GM23248 (cell line): ENCODE data around the gene VWA5B1. TPM values are rescaled to one million over a fixed set of nuclear protein-coding genes. Genes with fewer than 3 reads are reported as not detected.

Experiments used
- DNase-seq: peaks from one replicate; pipeline ENCODE4 v3.0.0-alpha.2; 2015
- H2AFZ ChIP-seq: fragments of 200-600 bp; sonication (generic); 2 replicates; pipeline ENCODE4 v1.6.1; 2016; ENCODE audit warnings: antibody characterized with exemption
- H3F3A ChIP-seq: fragments of 200-600 bp; sonication (generic); 2 replicates; pipeline ENCODE4 v1.6.1; 2016; ENCODE audit warnings: mild to moderate bottlenecking, antibody characterized with exemption, mixed run types; ENCODE audit not compliant: insufficient read depth
- H3K27ac ChIP-seq: fragments of 200-600 bp; sonication (generic); 2 replicates; pipeline ENCODE4 v1.5.1; 2016; ENCODE audit warnings: mild to moderate bottlenecking
- H3K27me3 ChIP-seq: fragments of 200-600 bp; sonication (generic); replicated peaks from 2 replicates; pipeline ENCODE4 v1.6.1; 2016; ENCODE audit warnings: mild to moderate bottlenecking; ENCODE audit not compliant: insufficient read depth
- H3K36me3 ChIP-seq: fragments of 200-600 bp; sonication (generic); 2 replicates; pipeline ENCODE4 v1.6.1; 2016; ENCODE audit warnings: low read depth, mild to moderate bottlenecking
- H3K4me1 ChIP-seq: fragments of 200-600 bp; sonication (generic); 2 replicates; pipeline ENCODE4 v1.6.1; 2016; ENCODE audit warnings: mild to moderate bottlenecking; ENCODE audit not compliant: insufficient read depth
- H3K4me2 ChIP-seq: fragments of 200-600 bp; sonication (generic); one replicate; pipeline ENCODE4 v1.6.1; 2016; ENCODE audit warnings: mild to moderate bottlenecking; ENCODE audit not compliant: unreplicated experiment
- H3K4me3 ChIP-seq: fragments of 200-600 bp; sonication (generic); 2 replicates; pipeline ENCODE4 v1.5.1; 2016; ENCODE audit warnings: mild to moderate bottlenecking
- H3K79me2 ChIP-seq: fragments of 200-600 bp; sonication (generic); 2 replicates; pipeline ENCODE4 v1.6.1; 2016; ENCODE audit warnings: mild to moderate bottlenecking; ENCODE audit not compliant: insufficient read depth
- H3K9ac ChIP-seq: fragments of 200-600 bp; sonication (generic); 2 replicates; pipeline ENCODE4 v1.6.1; 2016; ENCODE audit warnings: mild to moderate bottlenecking
- H3K9me2 ChIP-seq: fragments of 200-600 bp; sonication (generic); 2 replicates; pipeline ENCODE4 v1.6.1; 2016; ENCODE audit warnings: mixed run types, mild to moderate bottlenecking, moderate library complexity; ENCODE audit not compliant: insufficient read depth
- H3K9me3 ChIP-seq: fragments of 200-600 bp; sonication (generic); one replicate; pipeline ENCODE4 v1.6.1; 2017; ENCODE audit warnings: low read depth
- H4K20me1 ChIP-seq: fragments of 200-600 bp; sonication (generic); 2 replicates; pipeline ENCODE4 v1.6.0; 2016; ENCODE audit not compliant: insufficient read depth
- EZH2 ChIP-seq: fragments of 200-600 bp; sonication (generic); IDR thresholded peaks from 2 replicates; pipeline ENCODE4 v1.6.1; 2018; ENCODE audit warnings: antibody characterized with exemption, mild to moderate bottlenecking; ENCODE audit not compliant: insufficient read depth, poor library complexity, severe bottlenecking
- EZH2phosphoT487 ChIP-seq: fragments of 200-600 bp; sonication (generic); IDR thresholded peaks from 2 replicates; pipeline ENCODE4 v1.6.1; 2018; ENCODE audit warnings: antibody characterized with exemption, moderate library complexity, mild to moderate bottlenecking, low read depth; ENCODE audit not compliant: insufficient read depth
- WGBS, 2 experiments: methylation state at CpG; one replicate each; pipeline ENCODE4 v1.1.6; 2015 to 2017; ENCODE audit warnings: low lambda C conversion rate in 2 of 2, low coverage in 1 of 2; ENCODE audit errors: missing lambda C conversion rate in 2 of 2; 5-methylcytosine and 5-hydroxymethylcytosine counted together
- in situ Hi-C: fragments of 300-500 bp; cut with MboI; formaldehyde crosslinking; loops from 2 replicates; pipeline ENCODE4 v1.15.0; 2020
- polyA plus RNA-seq: library from polyadenylated mRNA; unstranded; fragments of >200 nt; fragmentation: Nextera tagmentation; extraction: Ambion mirVana; gene quantifications from 2 replicates; pipeline ENCODE4 v1.2.1, GENCODE V29; 2016
- total RNA-seq: library from RNA; depleted of rRNA; stranded (reverse); fragments of >200 nt; shearing (Covaris generic); gene quantifications from 2 replicates; pipeline ENCODE4 v1.2.3, GENCODE V29; 2014

The VWA5B1 gene
- total and polyA plus RNA-seq, 2 experiments from 2014 or later = not detected

GRCh38 chr1:20348326-20348915, 57.7 kb downstream of the VWA5B1 start:
- in situ Hi-C loops = no loop called here
- no peak overlapping the region for H3K4me2 ChIP-seq

GRCh38 chr1:20349561-20349960, 58.9 kb downstream of the VWA5B1 start:
- DNase-seq = peak; percentile 56
- H3K9me2 ChIP-seq = no peaks in the 10 kb centered on the region
- no peaks in the 10 kb centered on the region for H4K20me1 ChIP-seq
- H3K4me1 ChIP-seq = no peaks in the 10 kb centered on the region
- H3F3A ChIP-seq = no peaks in the 10 kb centered on the region
- peaks cover 15% of the 10 kb centered on the region; the same call in 1 of the 2 replicates for H3K27me3 ChIP-seq
- H3K9ac ChIP-seq = no peak overlapping the region
- TF ChIP-seq EZH2phosphoT487 = no peak
- TF ChIP-seq EZH2 = no peak
- no peak overlapping the region for H2AFZ ChIP-seq
- no peak overlapping the region for H3K27ac ChIP-seq
- no peaks in the 10 kb centered on the region for H3K79me2 ChIP-seq
- no peak overlapping the region for H3K4me2 ChIP-seq
- H3K9me3 ChIP-seq = no peaks in the 10 kb centered on the region
- in situ Hi-C loops = no loop called here
- no peak overlapping the region for H3K4me3 ChIP-seq
- no peaks in the 10 kb centered on the region for H3K36me3 ChIP-seq
- WGBS, 2 experiments = 72 to 76% methylated on average over 5 of the region's 5 CpGs

More at GRCh38 chr1:20348326-20348915, 57.7 kb downstream of the VWA5B1 start:
- no peak for TF ChIP-seq EZH2phosphoT487
- no peak for TF ChIP-seq EZH2
- no peaks in the 10 kb centered on the region for H3K4me1 ChIP-seq
- H3K27ac ChIP-seq = no peak overlapping the region
- no peaks in the 10 kb centered on the region for H3K9me3 ChIP-seq
- H3F3A ChIP-seq = no peaks in the 10 kb centered on the region
- 65 to 73% methylated on average over 12 to 13 of the region's 13 CpGs for WGBS, 2 experiments
- H3K9ac ChIP-seq = no peak overlapping the region
- no peaks in the 10 kb centered on the region for H3K9me2 ChIP-seq
- H3K27me3 ChIP-seq = peaks cover 23% of the 10 kb centered on the region
- no peaks in the 10 kb centered on the region for H3K36me3 ChIP-seq
- H3K79me2 ChIP-seq = no peaks in the 10 kb centered on the region
- H3K4me3 ChIP-seq = no peak overlapping the region
- H2AFZ ChIP-seq = no peak overlapping the region
- DNase-seq = no peak
- no peaks in the 10 kb centered on the region for H4K20me1 ChIP-seq

GRCh38 chr1:20349971-20350370, 59.3 kb downstream of the VWA5B1 start:
- no peak for DNase-seq
- Histone ChIP-seq H3K79me2 (no peaks in the 10 kb centered on the region), H3K27ac (no peak overlapping the region), H3K4me2 (no peak overlapping the region), H2AFZ (no peak overlapping the region), H3K4me1 (no peaks in the 10 kb centered on the region), H4K20me1 (no peaks in the 10 kb centered on the region), H3F3A (no peaks in the 10 kb centered on the region), H3K4me3 (no peak overlapping the region), H3K36me3 (no peaks in the 10 kb centered on the region), H3K9me3 (no peaks in the 10 kb centered on the region), H3K9me2 (no peaks in the 10 kb centered on the region), H3K9ac (no peak overlapping the region), H3K27me3 (peaks cover 11% of the 10 kb centered on the region)
- in situ Hi-C loops = no loop called here
- WGBS, 2 experiments = 51 to 61% methylated on average over 12 of the region's 12 CpGs
- TF ChIP-seq EZH2 = no peak
- TF ChIP-seq EZH2phosphoT487 = no peak

- in situ Hi-C loops = no loop called here
- H2AFZ ChIP-seq = no peak overlapping the region
- no peaks in the 10 kb centered on the region for H3K36me3 ChIP-seq
- no peaks in the 10 kb centered on the region for H3K9me3 ChIP-seq
- no peaks in the 10 kb centered on the region for H4K20me1 ChIP-seq
- no peak overlapping the region for H3K9ac ChIP-seq
- 74 to 89% methylated on average over 7 of the region's 7 CpGs for WGBS, 2 experiments
- DNase-seq = no peak
- no peak for TF ChIP-seq EZH2phosphoT487
- no peak overlapping the region for H3K4me2 ChIP-seq
- peaks cover 9% of the 10 kb centered on the region for H3K27me3 ChIP-seq
- H3K4me3 ChIP-seq = no peak overlapping the region
- no peaks in the 10 kb centered on the region for H3K79me2 ChIP-seq
- H3F3A ChIP-seq = no peaks in the 10 kb centered on the region
- H3K9me2 ChIP-seq = no peaks in the 10 kb centered on the region
- H3K4me1 ChIP-seq = no peaks in the 10 kb centered on the region
- H3K27ac ChIP-seq = no peak overlapping the region
These were observed 59.7 kb downstream of the VWA5B1 start for GRCh38 chr1:20350421-20350820.
